ENCODE results near the gene ALCAM.

The ALCAM gene

DNA sequence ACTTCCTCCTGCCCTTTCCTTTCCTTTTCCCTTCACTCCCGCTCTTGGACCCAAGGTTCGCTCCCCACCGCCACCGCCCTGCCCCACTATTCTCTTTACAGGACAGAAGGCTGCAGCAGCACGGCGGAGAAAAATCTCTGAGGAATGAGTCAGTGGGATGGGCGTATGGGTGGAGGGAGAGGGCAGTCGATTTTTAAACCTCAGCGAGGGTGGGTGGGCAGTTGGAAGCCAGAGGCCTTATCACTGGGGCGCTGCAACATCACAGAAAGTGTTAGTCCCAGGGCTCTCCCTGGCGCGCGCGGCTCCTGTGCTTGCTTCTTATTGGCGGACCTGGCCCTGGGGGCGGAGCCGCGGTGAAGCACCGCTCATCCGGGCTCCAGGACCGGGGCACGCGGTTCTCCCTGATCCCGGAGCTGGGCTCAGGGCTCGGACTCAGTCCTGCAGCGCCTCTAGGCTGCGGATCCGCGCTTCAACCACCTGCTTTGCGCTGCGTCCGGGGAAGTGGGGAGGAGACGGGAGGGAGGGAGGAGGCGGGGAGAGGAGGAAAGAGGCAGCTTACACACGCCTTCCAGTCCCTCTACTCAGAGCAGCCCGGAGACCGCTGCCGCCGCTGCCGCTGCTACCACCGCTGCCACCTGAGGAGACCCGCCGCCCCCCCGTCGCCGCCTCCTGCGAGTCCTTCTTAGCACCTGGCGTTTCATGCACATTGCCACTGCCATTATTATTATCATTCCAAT is at the start of gene ALCAM:
TSS of gene ALCAM (plus strand) at position 584 of the 737 bp plus-strand sequence.
- DNase-seq = peak; percentile 91 to 95

GRCh38 chr3:105317841-105318240 is 48.9 kb upstream of the ALCAM start:
- DNase-seq = no peak

- DNase-seq = no peak
Measured at GRCh38 chr3:105322570-105323273, 44.0 kb upstream of the ALCAM start.

GRCh38 chr3:105323274-105323599 is 43.5 kb upstream of the ALCAM start:
- no peak for DNase-seq

- no peak for DNase-seq
Measured at GRCh38 chr3:105324951-105325350, 41.8 kb upstream of the ALCAM start.

- DNase-seq = no peak
Measured at GRCh38 chr3:105327662-105328337, 38.9 kb upstream of the ALCAM start.

DNA sequence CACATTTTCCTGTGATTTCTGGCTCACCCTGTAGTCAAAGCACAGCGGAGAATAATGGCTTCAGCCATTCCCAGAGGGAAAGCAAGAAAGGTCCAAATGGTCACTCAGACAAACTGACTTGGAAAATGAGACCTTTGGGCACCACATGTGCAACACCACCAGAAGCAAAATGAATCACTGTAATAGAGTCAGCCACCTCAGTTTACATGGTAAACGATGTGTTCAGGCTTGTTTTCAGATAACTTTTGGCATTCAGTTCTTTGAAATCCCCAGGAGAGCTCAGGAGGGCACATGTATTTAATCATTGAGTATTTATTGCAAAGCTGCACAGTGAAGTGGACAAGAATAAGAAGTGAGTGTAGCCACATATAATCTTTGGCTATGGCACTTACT is 38.4 kb upstream of the ALCAM start:
- DNase-seq = no peak

DNA sequence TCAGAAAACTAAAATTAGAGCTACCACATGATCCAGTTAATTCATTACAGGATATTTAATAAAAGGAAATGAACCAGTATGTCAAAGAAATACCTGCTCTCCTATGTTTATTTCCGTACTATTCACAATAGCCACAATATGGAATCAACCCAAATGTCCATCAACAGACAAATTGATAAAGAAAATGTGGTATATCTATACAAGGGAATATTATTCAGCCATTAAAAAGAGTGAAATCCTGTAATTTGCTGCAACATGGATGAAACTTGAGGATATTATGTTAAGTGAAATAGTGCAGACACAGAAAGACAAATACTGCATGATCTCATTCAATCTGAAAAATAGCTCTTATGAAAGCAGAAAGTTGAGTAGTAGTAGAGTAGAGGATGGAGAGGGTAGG is 33.7 kb upstream of the ALCAM start:
- no peak for DNase-seq

DNA sequence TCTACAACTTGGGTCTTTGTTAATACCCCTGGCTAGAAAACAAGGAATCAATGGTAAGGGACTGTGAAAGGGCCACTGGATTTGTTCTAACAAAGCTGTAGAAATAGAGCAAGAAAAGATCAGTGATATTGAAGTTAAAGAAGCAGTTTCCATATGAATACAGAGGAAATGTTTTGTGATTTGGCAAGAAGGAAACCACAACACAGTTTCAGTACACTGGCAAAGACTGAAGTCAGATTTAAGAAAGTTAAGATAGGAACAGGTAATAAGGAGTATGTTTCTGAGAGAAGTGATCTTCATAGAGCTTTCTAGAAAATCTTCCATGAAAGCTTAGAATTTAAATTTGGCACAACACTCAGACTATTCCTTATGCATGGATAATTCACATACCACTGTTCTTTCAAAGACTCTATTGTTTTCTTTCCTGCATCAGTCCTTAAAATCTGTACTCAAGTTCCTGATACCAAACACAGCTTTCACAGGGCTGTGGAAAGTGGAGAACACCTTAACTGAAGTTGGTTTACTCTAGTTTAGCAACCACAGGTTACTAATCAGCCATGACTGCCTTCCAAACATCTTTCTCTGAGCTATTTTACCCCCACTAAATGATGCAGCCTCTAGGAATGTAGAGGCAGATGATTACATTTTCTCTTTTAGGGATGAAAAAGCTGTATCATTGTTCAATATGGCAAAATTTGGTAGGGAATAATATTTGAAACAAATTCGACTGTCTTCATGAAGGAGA is 32.4 kb upstream of the ALCAM start:
- no peak for DNase-seq

DNA sequence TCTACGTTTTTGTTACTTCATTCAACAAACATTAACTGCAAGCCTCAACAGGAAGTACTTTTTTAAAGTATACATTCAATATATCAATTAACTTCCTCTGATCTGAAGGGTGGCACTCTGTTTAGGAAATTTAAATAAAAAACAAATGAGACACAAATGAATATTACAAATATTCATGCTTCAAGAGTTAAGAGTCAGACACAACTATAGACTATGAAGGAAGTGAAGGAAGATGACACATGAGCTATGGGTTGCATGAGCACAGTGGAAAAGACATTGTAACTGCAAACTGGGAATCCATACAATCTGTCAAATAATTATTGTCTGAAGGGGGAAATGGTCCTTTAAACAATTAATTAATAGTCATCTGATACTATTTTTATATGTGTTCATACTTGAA is 26.8 kb upstream of the ALCAM start:
- DNase-seq = no peak

GRCh38 chr3:105343991-105344390 is 22.7 kb upstream of the ALCAM start:
- no peak for DNase-seq

- DNase-seq = no peak
Measured at GRCh38 chr3:105345156-105345555, 21.6 kb upstream of the ALCAM start.

- DNase-seq = no peak
Measured at GRCh38 chr3:105347625-105348302, 18.9 kb upstream of the ALCAM start.

DNA sequence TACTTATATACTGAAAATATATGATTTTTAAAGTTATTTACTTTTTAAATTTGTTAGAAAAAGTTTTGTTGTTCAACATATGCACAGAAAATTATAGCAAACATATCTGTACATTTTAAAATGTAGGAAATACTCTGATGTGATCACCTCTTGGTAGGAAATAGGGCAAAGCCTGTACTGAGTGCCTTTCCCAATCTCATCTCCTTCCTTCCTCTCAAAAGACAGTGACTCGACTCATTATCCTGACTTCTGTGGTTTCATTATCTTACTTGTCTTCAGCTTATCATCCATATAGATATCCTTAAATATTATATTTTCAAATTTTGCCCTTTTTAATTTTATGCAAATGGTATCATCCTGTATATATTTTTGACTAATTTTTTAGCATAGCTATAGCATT is 18.4 kb upstream of the ALCAM start:
- DNase-seq = no peak

GRCh38 chr3:105349684-105350387 is 16.9 kb upstream of the ALCAM start:
- no peak for DNase-seq

DNA sequence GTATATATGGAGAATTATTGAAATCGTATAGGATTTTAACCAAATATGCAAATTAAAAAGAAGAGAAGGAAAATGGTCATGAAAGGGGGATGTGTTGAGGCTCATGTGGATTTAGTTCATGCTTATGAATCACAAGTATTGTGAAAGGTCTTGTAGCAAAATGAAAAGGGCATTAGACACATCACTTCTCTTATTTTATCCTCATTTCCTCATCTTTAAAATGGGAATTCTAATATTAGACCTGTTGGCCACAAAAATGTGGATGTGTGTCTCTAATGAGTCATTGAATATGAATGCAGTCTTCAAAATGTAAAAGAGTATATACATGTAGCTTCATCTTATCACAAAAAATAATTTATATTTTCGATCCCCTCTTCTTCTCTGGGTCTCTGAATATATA is 14.9 kb upstream of the ALCAM start:
- no peak for DNase-seq

- DNase-seq = no peak
Measured at GRCh38 chr3:105352976-105353375, 13.7 kb upstream of the ALCAM start.

DNA sequence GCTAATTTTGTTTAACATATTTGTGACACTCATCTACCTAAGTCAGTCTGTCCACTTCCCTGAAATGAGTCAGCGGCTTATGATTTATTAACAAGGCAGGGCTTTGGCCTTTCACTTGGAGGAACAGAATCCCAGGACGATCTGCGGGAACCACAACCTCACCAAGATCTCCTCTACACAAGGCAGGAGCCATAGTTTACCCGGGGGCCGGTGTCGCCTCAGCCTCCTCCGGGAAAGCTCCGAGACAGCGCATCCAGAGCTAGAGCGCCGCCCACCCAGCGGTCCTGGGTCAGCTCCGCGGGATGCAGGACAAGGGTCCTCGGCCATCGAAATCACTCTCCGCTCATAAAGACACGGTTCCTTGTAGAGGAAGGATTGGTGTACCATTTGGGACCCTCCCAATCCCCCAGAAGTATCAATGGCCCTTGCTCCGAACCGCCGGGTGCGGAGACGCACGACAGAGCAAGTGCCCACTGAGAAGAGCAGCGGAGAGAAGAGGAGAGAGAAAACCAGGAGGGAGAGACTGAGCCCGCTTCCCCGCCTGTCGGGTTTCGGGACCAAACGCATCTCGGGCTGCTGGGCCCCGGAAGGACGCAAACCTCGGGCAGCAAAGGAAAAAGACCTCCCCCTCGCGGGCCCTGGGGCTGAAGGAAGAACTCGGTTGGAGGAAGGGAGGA is 13.1 kb upstream of the ALCAM start:
- no peak for DNase-seq

DNA sequence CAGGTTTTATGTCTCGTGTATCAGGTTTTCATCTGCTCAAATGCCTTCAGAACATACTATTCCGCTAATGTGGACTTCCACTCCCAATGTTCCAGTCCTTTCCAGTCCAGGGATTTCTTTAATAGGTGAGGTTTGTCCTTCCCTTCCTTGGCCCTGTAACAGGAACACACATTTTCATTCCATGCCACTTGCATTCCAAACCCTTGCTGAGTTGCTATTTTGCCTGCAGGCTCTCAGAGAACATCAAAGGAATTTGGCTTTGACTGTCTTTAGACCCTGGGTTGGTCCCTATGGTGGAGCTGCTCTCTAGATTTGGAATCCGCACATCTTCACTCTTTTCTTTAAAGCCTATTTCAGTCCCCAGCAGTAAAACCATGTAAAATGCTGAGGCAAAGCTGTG is 12.3 kb upstream of the ALCAM start:
- no peak for DNase-seq

GRCh38 chr3:105355408-105356061 is 11.2 kb upstream of the ALCAM start:
- DNase-seq = no peak

GRCh38 chr3:105356396-105356795 is 10.3 kb upstream of the ALCAM start:
- no peak for DNase-seq

Measured in NCI-H187 (cell line).